ENCODE data around the gene ZNF415.
"Not testable (repeated sequence)": the region's sequence is repeated elsewhere in the genome, so short reads cannot be mapped to it uniquely, and the experiment has no call there.

- not testable (repeated sequence) for TF ChIP-seq ZBTB7A (tag by site-specific recombination; IDR thresholded peaks at IDR 0.05; ENCODE audit: low read depth); ZNF830 (tag by site-specific recombination; IDR thresholded peaks at IDR 0.05; ENCODE audit: low read depth); CTCF (tag by site-specific recombination; IDR thresholded peaks at IDR 0.05); YY1 (tag by site-specific recombination; IDR thresholded peaks at IDR 0.05); ZNF670 (tag by site-specific recombination; IDR thresholded peaks at IDR 0.05; ENCODE audit: low read depth); PBX3 (CRISPR knock-in tag; IDR thresholded peaks at IDR 0.05)
Measured at GRCh38 chr19:53096982-53097690, 35.6 kb downstream of the ZNF415 start.

Measured in HEK293 (cell line).